Esophagus muscularis mucosa (tissue), 4 donors: ENCODE results near the gene MRPL9. TPM values are rescaled to one million over a fixed set of nuclear protein-coding genes. Genes with fewer than 3 reads are reported as not detected.

Experiments
- DNase-seq: peaks from one replicate; pipeline ENCODE4 v3.0.0-alpha.2; 2017; ENCODE audit errors: extremely low spot score
- H3K27ac ChIP-seq, 4 donors: fragments of 200-600 bp; sonication (generic); replicated peaks in 1 of 4; 1 replicate in 3 of 4; 2 replicates in 1 of 4; pipeline ENCODE4 v1.5.1; 2016 to 2019; ENCODE audit warnings: mild to moderate bottlenecking in 1 of 4
- H3K27me3 ChIP-seq, 4 donors: fragments of 200-600 bp; sonication (generic); one replicate each; pipeline versions ENCODE4 v1.5.1 to v1.6.0; 2016 to 2019
- H3K36me3 ChIP-seq, 4 donors: fragments of 200-600 bp; sonication (generic); one replicate each; pipeline ENCODE4 v1.5.1; 2016 to 2019
- H3K4me1 ChIP-seq, 4 donors: fragments of 200-600 bp; sonication (generic); one replicate each; pipeline ENCODE4 v1.5.1; 2016 to 2019
- H3K4me3 ChIP-seq, 4 donors: fragments of 200-600 bp; sonication (generic); 1 replicate in 2 of 4; 2 replicates in 2 of 4; pipeline ENCODE4 v1.5.1; 2016 to 2019; ENCODE audit warnings: mild to moderate bottlenecking in 4 of 4, moderate library complexity in 1 of 4
- H3K9me3 ChIP-seq, 4 donors: fragments of 200-600 bp; sonication (generic); 1 replicate in 3 of 4; 2 replicates in 1 of 4; pipeline ENCODE4 v1.5.1; 2016 to 2019
- CTCF ChIP-seq, 3 experiments: fragments of 200-600 bp in 2 of 3; fragments of 450-650 bp in 1 of 3; sonication (generic) in 2 of 3; IDR thresholded peaks; one replicate each; pipeline ENCODE4 v1.5.1; 2017 to 2019; ENCODE audit warnings: antibody characterized with exemption in 3 of 3, mild to moderate bottlenecking in 2 of 3, moderate library complexity in 1 of 3
- EP300 ChIP-seq: sonication (generic); formaldehyde crosslinking; IDR thresholded peaks from one replicate; pipeline ENCODE4 v1.6.1; 2017; ENCODE audit warnings: antibody characterized with exemption
- POLR2A ChIP-seq: fragments of 450-650 bp; IDR thresholded peaks from one replicate; pipeline ENCODE4 v1.6.1; 2017; ENCODE audit warnings: antibody characterized with exemption, moderate library complexity, mild to moderate bottlenecking, low read depth
- POLR2AphosphoS5 ChIP-seq, 2 donors: sonication (generic); formaldehyde crosslinking; IDR thresholded peaks; one replicate each; pipeline ENCODE4 v1.6.1; 2017; ENCODE audit warnings: antibody characterized with exemption in 2 of 2
- WGBS: methylation state at CpG from one replicate; pipeline ENCODE4 v1.1.5; 2018; 5-methylcytosine and 5-hydroxymethylcytosine counted together
- intact Hi-C: fragments of 100-400 bp; cut with DNase I; formaldehyde crosslinking; loops from one replicate; pipeline ENCODE4 v1.15.1; 2023
- total RNA-seq, 4 donors: library from RNA; depleted of rRNA; stranded (reverse); fragments of >200 nt; gene quantifications; one replicate each; pipeline versions ENCODE4 v1.1.0 to v1.2.1, GENCODE V29; 2016

Gene MRPL9
- total RNA-seq, 4 donors from 2014 or later: 49.8 to 57.0 (median 56.5) TPM

GRCh38 chr1:151720554-151720953 is 42.7 kb downstream of the MRPL9 start:
- Histone ChIP-seq H3K27ac (peak overlapping the region; percentile 82 to 90 (median 84)), H3K9me3 (no peaks in the 10 kb centered on the region), H3K4me3 (peak overlapping the region; percentile 60 to 62 (median 60)), H3K4me1 (peaks cover 40 to 54% (median 50%) of the 10 kb centered on the region in 4 donors), H3K27me3 (peaks cover 0 to 14% (median 4%) of the 10 kb centered on the region in 4 donors), H3K36me3 (no peaks in the 10 kb centered on the region)
- 7% methylated on average over 5 of the region's 5 CpGs for WGBS
- TF ChIP-seq POLR2AphosphoS5 (IDR thresholded peaks at IDR 0.05): no peak
- TF ChIP-seq EP300: no peak
- TF ChIP-seq POLR2A: no peak
- TF ChIP-seq CTCF (IDR thresholded peaks at IDR 0.05): no peak
- intact Hi-C loops: no loop called here
- no peak for DNase-seq

GRCh38 chr1:151720125-151720524 is 43.2 kb downstream of the MRPL9 start:
- no peak for TF ChIP-seq POLR2AphosphoS5 (IDR thresholded peaks at IDR 0.05)
- no peak for TF ChIP-seq EP300
- TF ChIP-seq CTCF (IDR thresholded peaks at IDR 0.05): no peak
- TF ChIP-seq POLR2A: no peak
- WGBS: 40% methylated on average over 1 of the region's 1 CpG
- Histone ChIP-seq H3K27me3 (peaks cover 0 to 19% (median 4%) of the 10 kb centered on the region in 4 donors), H3K4me3 (peak overlapping the region; percentile 60 to 62 (median 60)), H3K36me3 (no peaks in the 10 kb centered on the region), H3K4me1 (peaks cover 40 to 54% (median 50%) of the 10 kb centered on the region in 4 donors), H3K9me3 (no peaks in the 10 kb centered on the region), H3K27ac (peak overlapping the region; percentile 82 to 90 (median 84))
- intact Hi-C loops: no loop called here
- no peak for DNase-seq

GRCh38 chr1:151718666-151719065 is 44.6 kb downstream of the MRPL9 start:
- no peak for DNase-seq
- intact Hi-C loops: no loop called here
- Histone ChIP-seq H3K27ac (peak overlapping the region in 1 of 4 donors; percentile 12), H3K4me3 (no peak overlapping the region), H3K4me1 (peaks cover 40 to 54% (median 50%) of the 10 kb centered on the region in 4 donors), H3K27me3 (peaks cover 0 to 22% (median 4%) of the 10 kb centered on the region in 4 donors), H3K36me3 (no peaks in the 10 kb centered on the region), H3K9me3 (no peaks in the 10 kb centered on the region)
- TF ChIP-seq EP300 (no peak), POLR2AphosphoS5 (IDR thresholded peaks at IDR 0.05) (no peak), CTCF (IDR thresholded peaks at IDR 0.05) (no peak), POLR2A (no peak)
- 85% methylated on average over 4 of the region's 4 CpGs for WGBS

- peaks cover 0 to 28% (median 4%) of the 10 kb centered on the region in 4 donors for H3K27me3 ChIP-seq
- no peaks in the 10 kb centered on the region for H3K9me3 ChIP-seq
- H3K27ac ChIP-seq: peak overlapping the region in 1 of 4 donors; percentile 12
- H3K4me3 ChIP-seq: no peak overlapping the region
- peaks cover 40 to 54% (median 50%) of the 10 kb centered on the region in 4 donors for H3K4me1 ChIP-seq
- H3K36me3 ChIP-seq: no peaks in the 10 kb centered on the region
- intact Hi-C loops: no loop called here
- 38% methylated on average over 3 of the region's 4 CpGs for WGBS
- no peak for TF ChIP-seq CTCF (IDR thresholded peaks at IDR 0.05)
- no peak for TF ChIP-seq POLR2A
- TF ChIP-seq POLR2AphosphoS5 (IDR thresholded peaks at IDR 0.05): no peak
- TF ChIP-seq EP300: no peak
- no peak for DNase-seq
Observed at GRCh38 chr1:151718011-151718431, 45.3 kb downstream of the MRPL9 start.
